K562 (cell line): ENCODE measurements around the gene SCN5A.

Source experiments
- CTCF ChIP-seq, 3 experiments: IDR thresholded peaks in 2 of 3; conservative IDR thresholded peaks in 1 of 3; 2 replicates each; pipeline ENCODE4 v1.5.1; 2011 to 2012; ENCODE audit warnings: low read length in 3 of 3, mild to moderate bottlenecking in 3 of 3, control low read depth in 2 of 3, improper control_type of control experiment in 1 of 3, inconsistent platforms in 1 of 3, low read depth in 1 of 3, mixed read lengths in 1 of 3, moderate library complexity in 1 of 3; ENCODE audit not compliant: insufficient read depth in 2 of 3
- GATA2 ChIP-seq: sonication (generic); formaldehyde crosslinking; IDR thresholded peaks from 2 replicates; pipeline ENCODE4 v1.4.0; 2020; ENCODE audit warnings: mild to moderate bottlenecking, missing genetic modification reagents
- TBP ChIP-seq: optimal IDR thresholded peaks from 2 replicates; pipeline ENCODE3; 2011; ENCODE audit warnings: low read depth, low read length, improper control_type of control experiment
- ZNF551 ChIP-seq: fragments of 250-450 bp; sonication (Bioruptor Pico); IDR thresholded peaks from 2 replicates; pipeline ENCODE4 v1.5.0; 2021; ENCODE audit warnings: mild to moderate bottlenecking, moderate library complexity
- TF ChIP-seq, protein P1 (sequence below): sonication (generic); formaldehyde crosslinking; IDR thresholded peaks from 2 replicates; pipeline ENCODE4 v1.8.1; 2023; ENCODE audit warnings: mild to moderate bottlenecking, missing genetic modification reagents
- TF ChIP-seq, protein P2 (sequence below): fragments of 250-450 bp; sonication (Bioruptor Pico); IDR thresholded peaks from 2 replicates; pipeline ENCODE4 v1.5.0; 2022; ENCODE audit warnings: mild to moderate bottlenecking

- TF ChIP-seq GATA2 (CRISPR knock-in tag) (no peak), CTCF (IDR thresholded peaks at IDR 0.05 in 2 of 3, conservative IDR thresholded peaks at IDR 0.05 in 1 of 3; ENCODE audit: insufficient read depth in 2 of 3, low read depth in 1 of 3, low read length in 3 of 3) (no peak), TBP (no peak), ZNF551 (CRISPR knock-in tag) (no peak)
- TF ChIP-seq, protein P1, sequence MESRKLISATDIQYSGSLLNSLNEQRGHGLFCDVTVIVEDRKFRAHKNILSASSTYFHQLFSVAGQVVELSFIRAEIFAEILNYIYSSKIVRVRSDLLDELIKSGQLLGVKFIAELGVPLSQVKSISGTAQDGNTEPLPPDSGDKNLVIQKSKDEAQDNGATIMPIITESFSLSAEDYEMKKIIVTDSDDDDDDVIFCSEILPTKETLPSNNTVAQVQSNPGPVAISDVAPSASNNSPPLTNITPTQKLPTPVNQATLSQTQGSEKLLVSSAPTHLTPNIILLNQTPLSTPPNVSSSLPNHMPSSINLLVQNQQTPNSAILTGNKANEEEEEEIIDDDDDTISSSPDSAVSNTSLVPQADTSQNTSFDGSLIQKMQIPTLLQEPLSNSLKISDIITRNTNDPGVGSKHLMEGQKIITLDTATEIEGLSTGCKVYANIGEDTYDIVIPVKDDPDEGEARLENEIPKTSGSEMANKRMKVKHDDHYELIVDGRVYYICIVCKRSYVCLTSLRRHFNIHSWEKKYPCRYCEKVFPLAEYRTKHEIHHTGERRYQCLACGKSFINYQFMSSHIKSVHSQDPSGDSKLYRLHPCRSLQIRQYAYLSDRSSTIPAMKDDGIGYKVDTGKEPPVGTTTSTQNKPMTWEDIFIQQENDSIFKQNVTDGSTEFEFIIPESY: no peak
- TF ChIP-seq, protein P2, sequence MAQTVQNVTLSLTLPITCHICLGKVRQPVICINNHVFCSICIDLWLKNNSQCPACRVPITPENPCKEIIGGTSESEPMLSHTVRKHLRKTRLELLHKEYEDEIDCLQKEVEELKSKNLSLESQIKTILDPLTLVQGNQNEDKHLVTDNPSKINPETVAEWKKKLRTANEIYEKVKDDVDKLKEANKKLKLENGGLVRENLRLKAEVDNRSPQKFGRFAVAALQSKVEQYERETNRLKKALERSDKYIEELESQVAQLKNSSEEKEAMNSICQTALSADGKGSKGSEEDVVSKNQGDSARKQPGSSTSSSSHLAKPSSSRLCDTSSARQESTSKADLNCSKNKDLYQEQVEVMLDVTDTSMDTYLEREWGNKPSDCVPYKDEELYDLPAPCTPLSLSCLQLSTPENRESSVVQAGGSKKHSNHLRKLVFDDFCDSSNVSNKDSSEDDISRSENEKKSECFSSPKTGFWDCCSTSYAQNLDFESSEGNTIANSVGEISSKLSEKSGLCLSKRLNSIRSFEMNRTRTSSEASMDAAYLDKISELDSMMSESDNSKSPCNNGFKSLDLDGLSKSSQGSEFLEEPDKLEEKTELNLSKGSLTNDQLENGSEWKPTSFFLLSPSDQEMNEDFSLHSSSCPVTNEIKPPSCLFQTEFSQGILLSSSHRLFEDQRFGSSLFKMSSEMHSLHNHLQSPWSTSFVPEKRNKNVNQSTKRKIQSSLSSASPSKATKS: no peak
Observed at GRCh38 chr3:38542401-38543298, 106.8 kb downstream of the SCN5A start.
